GM18505 (cell line): ENCODE data around the gene COA8.

Experiments used
- ATAC-seq: cut with Tn5 transposase; IDR thresholded peaks from one replicate; pipeline ENCODE4 v1.9.1; 2021; ENCODE audit not compliant: unreplicated experiment
- POLR2A ChIP-seq: IDR thresholded peaks from 4 replicates; pipeline ENCODE4 v1.6.1; 2011; ENCODE audit warnings: borderline replicate concordance; ENCODE audit not compliant: insufficient read depth, insufficient read length; ENCODE audit errors: extremely low read depth

COA8 gene

GRCh38 chr14:103536693-103537092, 26.1 kb upstream of the COA8 start:
- no peak for ATAC-seq
- TF ChIP-seq POLR2A: no peak

DNA sequence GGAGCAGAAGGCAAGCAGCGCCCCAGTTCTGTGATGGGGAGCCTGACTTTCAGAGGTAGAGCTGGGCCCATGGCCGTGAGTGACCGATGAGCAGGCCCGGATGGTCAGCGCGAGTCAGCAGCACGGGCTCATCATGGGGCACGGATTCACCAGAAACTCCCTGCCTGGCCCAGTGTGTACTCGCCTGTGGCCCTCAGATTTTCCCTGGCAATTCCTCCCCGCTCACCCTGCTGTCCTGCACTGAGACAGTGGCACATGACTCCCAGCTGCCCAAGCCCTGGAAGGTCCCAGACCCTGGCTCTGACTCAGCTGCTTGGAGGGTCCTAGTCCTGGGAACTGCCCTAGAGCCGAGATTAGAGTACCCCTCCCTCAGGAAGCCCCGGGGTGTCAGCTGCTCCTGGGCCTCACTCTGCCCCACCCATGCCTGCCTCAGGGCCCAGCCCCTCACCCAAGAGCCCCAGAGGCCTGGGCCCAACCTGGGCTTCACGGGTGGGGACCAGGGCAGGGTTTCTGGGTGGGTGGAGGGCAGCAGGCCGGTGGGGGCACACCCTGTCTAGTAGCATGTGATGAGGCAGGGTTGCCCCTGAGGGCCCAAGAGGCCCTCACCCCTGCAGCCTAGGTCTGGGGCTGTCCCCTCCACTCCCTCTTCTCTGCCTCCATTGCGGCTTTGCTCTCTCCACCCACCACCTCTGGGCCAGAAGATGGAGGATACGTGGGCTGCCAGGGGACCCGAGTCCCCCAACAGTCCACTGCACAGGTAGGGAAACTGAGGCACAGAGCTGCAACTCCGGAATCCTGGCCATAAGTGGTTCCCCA, 25.4 kb upstream of the COA8 start:
- TF ChIP-seq POLR2A: no peak
- no peak for ATAC-seq

GRCh38 chr14:103538291-103539055, 24.3 kb upstream of the COA8 start:
- no peak for TF ChIP-seq POLR2A
- no peak for ATAC-seq

GRCh38 chr14:103539056-103539825, 23.5 kb upstream of the COA8 start:
- no peak for ATAC-seq
- TF ChIP-seq POLR2A: no peak

DNA sequence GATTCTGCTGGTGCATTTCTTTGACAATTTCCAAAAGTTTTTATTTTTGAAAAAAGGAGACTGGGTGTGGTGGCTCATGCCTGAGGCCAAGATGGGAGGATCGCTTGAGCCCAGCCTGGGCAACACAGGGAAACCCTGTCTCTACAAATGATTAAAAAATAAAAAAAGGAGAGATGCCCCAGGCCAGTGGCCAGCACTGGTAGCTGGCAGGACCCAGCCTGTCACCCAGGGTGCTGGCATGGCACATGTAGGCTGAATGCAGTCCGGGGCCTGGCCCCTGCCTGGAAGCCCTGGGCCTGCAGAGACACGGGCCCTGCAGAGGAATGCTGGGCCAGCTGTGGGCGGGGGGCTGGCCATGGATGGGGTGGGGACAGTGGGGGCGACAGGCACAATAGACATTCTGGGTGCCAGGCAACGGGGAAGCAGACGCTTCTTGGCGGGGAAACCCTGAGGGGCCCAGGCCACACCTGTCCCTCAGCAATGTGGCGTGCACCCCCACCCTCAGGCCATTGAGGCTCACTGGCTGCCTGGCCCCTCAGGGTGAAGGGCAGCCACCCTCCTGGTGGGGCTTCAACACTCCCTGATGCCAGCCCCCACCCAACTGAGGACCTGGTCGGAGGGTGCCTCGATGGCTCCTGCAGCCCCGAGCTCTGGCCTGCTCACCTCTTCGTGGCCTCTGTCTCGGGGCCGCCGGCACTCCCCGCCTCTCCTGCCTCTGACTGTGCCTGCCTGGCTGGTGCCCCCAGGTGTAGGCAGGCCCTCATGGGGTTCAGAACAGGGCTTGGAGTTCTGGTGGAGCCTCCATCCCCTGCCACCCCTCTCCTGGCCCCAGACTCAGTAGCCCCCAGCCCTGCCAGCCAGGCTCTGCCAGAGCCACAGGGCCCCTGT, 21.7 kb upstream of the COA8 start:
- ATAC-seq: no peak
- no peak for TF ChIP-seq POLR2A

DNA sequence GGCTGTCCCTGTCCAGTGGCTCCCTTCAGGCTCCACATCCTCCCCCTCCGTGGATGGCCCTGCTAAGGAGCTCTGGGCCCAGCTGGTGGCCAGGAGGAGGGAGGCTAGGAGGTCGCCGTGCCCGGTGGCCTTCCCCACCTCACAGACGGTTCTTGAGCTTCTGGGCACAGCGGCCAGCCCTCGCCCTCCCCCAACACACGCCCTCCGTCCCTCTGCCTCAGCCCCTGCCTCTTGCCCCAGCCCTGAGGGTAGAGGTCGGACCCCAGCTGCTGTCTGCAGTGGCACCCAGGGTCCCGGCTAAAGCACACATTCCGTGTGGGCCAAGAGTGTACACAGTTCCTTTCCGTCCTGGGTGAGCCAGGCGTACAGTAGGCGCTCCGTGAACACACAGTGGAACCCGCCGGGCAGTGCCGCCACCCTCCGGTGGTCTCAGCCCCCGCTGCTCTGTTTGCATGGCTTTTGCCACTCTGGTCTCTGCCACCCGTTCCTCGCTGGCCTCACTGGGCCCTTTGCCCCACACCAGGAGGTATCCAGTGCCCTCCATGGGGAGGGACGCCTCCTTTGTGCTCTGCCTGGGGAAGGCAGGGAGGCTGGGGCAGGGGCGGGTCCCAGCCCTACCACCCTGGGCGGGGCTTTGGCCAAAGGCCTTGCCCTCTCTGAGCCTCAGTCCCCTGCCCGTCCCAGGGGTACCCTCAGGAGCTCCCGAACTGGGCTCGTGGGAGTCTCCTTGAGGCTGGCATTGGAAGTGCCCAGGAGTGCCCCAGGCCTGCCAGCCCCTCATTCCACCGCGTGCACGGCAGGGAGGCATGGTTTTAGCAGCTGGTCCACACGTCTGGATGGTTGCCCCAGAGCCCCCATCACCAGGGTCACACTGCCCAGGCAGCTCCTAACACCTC, 20.8 kb upstream of the COA8 start:
- TF ChIP-seq POLR2A: no peak
- no peak for ATAC-seq

DNA sequence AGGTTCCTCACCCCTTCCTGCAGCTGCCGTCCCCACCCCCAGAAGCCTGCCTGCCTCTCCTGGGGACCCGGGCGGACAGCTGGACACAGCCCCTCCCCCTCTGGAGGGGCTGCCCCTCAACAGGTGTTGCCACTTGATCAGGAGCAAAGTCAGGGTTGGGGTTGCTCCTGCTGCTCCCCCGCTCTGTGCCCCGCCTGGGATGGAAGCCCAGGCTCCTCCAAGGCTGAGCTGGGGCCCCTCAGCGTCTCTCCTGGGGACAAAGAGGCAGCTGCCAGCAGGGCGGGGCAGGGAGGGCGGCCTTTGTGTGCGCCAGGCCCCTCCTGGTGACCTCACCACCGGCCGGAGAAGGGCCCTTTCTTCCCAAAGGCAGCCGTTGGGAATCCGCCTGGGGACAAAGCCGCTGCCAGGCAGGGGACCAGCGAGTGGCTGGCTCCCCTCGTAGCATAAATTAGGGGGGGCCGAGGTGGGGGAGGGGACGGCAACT, 20.1 kb upstream of the COA8 start:
- ATAC-seq: no peak
- no peak for TF ChIP-seq POLR2A

GRCh38 chr14:103543140-103543539, 19.6 kb upstream of the COA8 start:
- TF ChIP-seq POLR2A: no peak

GRCh38 chr14:103543721-103544387, 18.9 kb upstream of the COA8 start:
- no peak for ATAC-seq
- no peak for TF ChIP-seq POLR2A

More at GRCh38 chr14:103543140-103543539, 19.6 kb upstream of the COA8 start:
- no peak for ATAC-seq

DNA sequence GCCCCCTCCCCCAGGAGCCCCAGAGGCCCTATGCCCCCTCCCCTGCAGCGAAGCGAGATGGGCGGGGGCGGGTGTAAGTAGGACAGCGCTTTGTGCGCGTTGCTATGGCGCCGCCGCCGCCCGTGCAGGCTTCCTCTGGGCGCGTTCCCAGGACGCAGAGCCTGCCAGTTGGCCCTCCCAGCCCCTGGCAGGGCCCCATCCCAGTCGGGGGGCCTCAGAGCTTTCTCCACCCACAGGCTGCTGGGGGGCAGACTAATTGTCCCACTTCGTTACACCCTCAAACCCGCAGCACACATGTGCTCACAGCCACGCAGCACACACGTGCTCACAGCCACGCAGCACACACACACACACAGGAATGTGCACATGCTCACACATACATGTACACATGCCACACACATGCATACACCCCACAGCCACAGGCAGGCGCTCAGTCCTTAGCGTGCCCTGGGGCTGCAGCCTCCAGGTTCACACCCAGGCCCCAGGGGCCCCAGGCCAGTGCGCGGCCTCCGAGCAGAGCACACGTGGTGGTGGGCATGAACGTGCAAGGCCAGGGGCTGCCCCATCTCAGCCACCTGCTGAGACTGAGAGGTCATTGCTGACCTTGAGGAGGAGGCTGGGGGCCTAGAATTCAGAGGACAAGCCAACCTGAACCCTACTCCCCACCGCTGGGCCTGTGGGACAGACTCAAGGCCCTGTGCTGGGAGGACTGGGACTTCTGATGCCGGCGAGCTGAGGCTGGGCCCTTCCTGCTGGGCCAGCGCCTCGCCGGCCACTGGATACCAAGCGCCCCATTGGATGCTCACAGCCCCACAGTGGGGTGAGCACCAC, 18.2 kb upstream of the COA8 start:
- ATAC-seq: no peak
- TF ChIP-seq POLR2A: no peak
